Measurements from ENCODE around the gene ZNF141.
"Not testable (repeated sequence)": the region's sequence is repeated elsewhere in the genome, so short reads cannot be mapped to it uniquely, and the experiment has no call there.

ZNF141 gene

DNA sequence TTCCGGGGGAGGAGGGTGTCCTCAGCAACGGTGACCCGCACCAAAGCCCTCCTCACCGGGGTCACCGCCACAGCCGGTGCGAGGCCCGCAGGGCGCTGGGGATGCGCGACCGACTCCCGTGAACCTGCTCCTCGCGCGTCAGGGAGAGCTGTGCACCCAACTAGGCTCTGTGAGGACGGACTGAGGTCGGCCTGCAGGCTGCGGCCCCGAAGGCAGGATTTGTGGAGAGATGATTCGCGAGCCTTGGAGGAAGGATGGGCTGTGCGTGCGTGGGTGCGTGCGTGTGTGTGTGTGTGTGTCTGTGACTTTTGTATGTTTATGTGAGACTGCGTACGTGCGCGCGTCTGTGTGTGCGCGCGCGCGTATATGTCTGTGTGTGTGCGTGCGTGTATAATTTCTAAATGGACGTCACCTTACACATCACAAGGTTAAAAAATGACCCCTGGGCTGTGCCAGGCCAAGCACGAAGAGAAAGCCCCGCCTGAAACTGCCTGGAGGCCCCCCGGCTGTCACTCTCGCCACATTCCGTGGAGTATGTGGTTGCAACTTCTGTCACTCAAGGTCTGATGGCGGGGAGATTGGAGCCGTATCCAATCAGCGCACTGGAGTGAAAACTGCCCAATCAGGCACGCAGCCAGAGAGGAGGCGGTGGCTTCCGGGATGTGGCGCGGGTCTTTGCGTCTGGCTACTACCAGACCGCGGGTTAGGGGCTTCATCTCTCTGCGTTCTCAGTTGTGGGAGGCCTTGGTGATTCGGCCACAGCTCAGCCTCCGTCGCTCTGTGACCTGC is at the start of gene ZNF141:
Gene ZNF141 (plus strand): TSS at position 672 of the 789 bp plus-strand sequence. CDS start 170 bp downstream, outside the sequence.
- peak; percentile 78 to 84 for DNase-seq (ENCODE audit: low read depth in 2 of 2)

DNA sequence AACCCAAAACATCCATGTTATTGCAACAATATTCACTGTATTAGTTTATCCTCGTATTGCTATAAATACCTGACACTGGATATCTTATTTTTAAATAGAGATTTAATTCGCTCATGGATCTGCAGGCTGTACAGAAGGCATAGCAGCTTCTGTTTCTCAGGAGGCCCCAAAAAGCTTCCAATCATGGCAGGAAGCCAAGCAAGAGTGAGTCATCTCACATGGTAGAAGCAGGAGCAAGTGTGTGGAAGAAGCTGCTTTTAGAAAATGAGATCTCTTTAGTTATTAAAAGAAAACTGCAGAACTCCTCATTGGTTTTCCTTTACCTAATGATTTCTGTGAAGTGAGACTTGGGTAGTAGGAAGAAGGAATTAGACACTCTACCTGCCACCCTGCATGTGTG is 48.7 kb upstream of the ZNF141 start:
- DNase-seq (ENCODE audit: low read depth in 2 of 2) = no peak

DNA sequence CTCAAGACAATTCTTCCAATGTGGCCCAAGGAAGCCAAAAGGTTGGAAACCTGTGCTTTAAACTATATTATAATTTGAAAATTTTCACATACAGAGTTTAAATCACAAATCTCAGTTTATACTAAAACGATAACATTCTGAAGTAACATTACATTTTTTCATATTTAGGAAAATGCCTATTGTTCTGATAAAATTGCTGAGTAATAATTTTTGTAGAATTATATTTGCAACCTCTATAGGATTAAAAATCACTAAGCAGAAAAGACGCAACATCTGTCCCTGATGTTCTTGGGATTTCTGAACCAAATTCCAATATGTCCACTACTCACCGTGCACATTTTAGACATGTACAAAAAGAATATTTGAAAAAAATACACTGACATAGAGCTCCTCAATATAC is 42.9 kb upstream of the ZNF141 start:
- no peak for DNase-seq (ENCODE audit: low read depth in 2 of 2)

DNA sequence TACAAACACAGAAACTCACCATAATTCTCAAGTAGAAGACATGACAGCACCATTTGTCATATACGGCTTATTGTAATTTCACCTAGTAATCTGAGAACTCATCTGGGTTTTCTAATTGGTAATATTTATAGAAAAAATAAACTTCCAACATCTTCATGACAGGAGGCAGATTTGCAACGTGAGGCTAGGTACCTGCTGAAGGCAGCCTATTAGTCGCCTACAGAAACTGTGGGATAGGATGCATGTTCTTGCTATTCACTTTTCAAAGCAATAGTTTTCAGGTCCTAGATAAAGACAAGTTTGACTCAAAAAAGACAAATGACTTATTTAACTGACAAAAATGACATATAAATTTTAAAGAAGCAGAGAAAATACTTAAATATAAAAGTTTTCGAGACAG is 35.2 kb upstream of the ZNF141 start:
- DNase-seq (ENCODE audit: low read depth in 2 of 2) = no peak

DNA sequence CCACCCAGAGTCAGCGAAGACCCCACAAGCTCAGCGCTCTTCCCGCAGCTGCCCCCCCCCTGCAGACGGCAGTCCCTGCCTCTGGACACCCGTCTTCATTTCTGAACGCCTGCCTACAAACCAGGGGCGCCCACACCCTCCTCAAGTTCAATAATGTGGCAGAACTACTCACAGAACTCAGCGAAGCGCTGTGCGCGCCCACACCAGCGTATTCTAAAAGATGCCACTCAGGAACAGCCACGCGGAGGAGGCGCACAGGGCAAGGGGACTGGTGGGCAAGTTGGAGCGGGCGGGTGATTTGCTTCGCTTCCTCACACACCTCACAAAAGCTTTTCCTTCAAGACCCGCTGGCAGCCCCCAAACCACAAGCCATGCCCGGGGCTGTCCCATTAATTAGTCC is 33.1 kb upstream of the ZNF141 start:
- not testable (repeated sequence) for DNase-seq (ENCODE audit: low read depth in 2 of 2)

DNA sequence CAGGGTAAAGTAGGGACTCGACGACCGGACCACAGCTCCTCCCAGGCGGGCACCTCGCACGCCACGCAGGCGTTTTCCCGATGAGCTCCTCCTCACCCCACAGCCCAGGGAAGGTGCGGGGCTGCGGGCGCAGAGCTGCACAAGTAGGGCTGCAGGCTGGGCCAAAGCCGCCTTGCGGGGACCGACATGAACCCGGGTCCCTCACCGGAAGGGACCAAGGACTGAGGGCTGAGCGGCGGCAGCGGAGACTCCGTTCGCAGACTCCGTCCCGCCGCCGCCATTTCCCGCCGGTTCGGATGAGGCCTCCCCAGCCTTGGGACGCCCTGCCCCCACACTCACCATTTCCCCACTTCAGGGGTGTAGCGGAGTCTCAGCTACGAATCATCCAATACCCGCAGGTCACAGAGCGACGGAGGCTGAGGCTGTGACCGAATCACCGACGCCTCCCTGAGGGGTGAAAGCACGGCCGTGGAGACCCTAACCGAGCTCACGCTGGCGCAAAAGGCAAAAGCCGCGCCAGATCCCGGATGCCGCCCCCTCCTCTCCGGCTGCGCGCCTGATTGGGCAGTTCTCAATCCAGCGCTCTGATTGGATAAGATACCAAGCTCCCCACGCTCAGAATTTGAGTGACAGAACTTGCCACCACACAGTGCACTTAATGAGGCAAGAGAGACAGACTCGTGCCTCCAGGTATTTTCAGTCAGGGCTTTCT is 32.5 kb upstream of the ZNF141 start, which contains the start of gene ZNF732:
Gene ZNF732 (minus strand): TSS at position 506 of the 712 bp plus-strand sequence. CDS start 164 bp downstream, at position 342.
- DNase-seq (ENCODE audit: low read depth in 2 of 2) = no peak

DNA sequence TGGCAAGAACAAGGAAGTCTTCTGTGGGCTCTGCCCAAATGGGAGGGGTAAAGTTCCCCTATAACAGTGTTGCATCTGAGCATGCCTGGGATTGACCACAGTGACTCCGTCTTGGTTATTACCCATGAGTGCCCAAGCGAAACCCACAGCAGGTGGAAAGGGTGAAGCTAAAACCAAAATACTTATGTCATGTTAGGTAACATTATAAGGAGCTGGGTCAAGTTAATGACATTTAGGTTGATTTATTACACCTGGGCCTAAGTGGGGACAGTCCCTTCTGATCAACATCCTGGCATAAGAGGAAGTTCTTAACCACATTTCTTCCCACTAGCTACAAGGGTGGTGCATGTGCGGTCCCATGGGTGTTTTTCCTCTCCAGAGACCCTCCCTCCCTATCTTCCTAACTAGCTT is 31.1 kb upstream of the ZNF141 start:
- DNase-seq (ENCODE audit: low read depth in 2 of 2) = no peak

DNA sequence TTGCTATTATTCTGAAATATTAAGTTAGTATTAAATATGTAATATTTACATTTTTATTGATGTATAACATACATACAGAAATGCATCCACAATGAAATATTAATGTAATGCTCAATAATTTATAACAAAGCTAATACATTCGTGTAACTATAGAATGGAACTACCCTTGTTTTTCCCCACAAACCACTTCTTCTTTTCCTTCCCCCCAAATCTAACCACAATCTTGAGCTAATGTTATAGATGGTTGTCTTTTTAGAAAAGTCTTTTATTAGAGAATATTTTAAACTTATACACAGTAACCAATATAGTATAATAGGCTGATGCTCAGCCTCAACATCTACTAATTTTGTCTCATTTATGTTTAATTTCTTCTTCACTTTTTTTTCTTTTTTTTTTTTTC is 27.8 kb upstream of the ZNF141 start:
- DNase-seq (ENCODE audit: low read depth in 2 of 2) = no peak

DNA sequence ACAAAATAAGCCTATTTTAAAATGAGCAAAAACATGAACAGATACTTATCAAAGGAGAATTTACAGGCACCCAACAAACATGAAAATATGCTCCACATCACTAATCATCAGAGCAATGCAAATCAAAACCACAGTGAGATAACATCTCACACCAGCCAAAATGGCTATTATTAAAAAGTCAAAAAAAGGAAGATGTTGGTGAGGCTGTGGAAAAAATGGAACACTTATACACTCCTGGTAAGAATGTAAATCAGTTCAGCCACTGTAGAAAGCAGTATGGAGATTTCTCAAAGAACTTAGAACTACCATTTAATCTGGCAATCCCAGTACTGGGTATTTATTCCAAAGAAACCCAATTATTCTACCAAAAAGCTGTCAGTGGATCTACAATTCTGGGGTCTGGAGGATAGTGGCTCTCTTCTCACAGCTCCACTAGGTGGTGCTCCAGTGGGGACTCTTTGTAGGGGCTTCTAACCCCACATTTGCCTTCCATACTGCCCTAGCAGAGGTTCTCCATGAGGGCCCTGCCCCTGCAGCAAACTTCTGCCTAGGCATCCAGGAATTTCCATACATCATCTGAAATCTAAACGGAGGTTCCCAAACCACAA is 23.2 kb upstream of the ZNF141 start:
- DNase-seq (ENCODE audit: low read depth in 2 of 2) = no peak

DNA sequence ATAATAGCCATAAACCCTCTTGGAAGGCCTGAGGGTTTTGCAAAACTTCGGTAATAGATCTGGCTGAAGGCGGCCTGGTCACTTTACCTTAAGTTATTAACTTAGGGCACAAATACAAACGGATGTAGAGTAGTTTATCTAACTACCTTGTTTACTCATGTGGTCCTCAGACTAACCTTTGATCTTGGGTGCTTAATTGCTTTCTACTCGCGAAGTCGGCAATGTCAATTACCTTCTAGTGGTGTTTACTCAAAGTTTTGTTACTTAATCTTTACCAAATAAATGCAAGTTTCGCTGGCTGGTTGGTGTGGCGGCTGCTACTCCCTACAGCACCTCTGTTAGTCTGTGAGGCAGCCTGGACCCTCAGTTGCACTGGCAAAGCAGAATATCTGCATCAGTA is 8.9 kb upstream of the ZNF141 start:
- DNase-seq (ENCODE audit: low read depth in 2 of 2) = no peak

DNA sequence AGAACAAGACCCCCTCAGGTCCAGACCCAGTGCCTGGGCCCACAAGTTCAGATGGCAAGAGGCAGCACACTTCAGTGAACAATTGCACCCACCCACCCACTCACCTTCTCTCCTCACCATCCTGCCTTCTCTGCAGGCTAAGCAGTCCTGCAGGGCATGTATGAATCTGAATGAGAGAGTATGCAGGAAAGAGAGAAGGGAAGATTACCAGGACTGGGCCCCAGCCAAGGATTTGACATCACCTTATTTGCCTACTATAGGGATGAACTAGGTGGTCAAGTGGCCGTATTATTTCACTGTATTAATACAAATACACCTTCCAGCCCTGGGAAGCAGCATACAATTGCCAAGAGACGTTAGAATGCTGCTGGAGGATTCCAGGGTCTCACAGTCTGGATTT is 2.1 kb upstream of the ZNF141 start:
- DNase-seq (ENCODE audit: low read depth in 2 of 2) = no peak

DNA sequence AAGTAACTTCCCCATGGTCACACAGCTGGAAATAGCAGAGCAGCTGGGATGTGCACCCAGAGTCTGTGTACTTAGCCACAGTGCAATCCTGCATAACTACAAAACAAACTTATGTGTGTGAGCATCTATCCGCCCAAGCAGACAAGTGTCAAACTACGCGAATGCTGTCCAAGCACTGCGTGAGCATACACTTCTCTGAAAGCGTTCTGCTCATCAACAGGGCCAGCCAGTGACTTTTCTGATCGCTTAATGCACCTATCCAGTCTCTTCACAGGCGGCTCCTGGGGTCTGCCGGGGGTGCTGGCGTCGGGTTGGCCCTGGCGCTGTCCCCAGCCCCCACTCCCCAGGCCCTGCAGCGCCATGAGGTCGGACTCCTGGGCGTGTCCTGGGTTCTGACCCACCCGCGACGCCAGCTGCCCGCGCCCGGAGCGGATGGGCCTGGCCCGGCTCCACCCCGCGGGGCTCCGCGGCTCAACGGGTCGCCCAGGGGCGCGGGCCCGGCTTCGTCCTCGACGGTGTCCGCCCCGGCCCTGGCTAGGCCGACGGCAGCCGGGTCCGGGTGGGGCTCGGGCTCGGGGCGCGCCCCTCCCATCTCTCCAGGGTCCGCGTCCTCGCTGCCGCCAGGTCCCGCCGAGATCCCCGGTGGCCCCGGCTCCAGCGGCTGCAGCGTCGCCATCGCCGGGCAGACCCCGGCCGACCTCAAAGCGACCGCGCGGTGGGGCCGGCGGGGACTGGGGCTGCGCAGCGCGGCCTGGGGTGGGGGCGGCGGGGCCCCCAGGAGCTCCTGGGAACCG is 1.3 kb upstream of the ZNF141 start:
- no peak for DNase-seq (ENCODE audit: low read depth in 2 of 2)

DNA sequence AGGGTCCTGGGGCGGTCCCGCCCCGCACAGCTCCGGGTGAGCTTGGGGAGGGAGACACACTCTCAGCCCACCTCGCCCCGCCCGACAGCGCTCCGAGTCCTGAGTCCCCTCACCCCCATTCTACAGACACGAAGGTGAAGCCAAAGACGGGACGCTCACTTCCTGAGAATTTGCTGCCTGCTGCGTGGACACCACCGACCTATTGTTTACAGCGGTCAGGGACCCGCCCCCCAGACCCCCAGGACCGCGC is 796 bp upstream of the ZNF141 start:
- DNase-seq (ENCODE audit: low read depth in 2 of 2) = no peak

DNA sequence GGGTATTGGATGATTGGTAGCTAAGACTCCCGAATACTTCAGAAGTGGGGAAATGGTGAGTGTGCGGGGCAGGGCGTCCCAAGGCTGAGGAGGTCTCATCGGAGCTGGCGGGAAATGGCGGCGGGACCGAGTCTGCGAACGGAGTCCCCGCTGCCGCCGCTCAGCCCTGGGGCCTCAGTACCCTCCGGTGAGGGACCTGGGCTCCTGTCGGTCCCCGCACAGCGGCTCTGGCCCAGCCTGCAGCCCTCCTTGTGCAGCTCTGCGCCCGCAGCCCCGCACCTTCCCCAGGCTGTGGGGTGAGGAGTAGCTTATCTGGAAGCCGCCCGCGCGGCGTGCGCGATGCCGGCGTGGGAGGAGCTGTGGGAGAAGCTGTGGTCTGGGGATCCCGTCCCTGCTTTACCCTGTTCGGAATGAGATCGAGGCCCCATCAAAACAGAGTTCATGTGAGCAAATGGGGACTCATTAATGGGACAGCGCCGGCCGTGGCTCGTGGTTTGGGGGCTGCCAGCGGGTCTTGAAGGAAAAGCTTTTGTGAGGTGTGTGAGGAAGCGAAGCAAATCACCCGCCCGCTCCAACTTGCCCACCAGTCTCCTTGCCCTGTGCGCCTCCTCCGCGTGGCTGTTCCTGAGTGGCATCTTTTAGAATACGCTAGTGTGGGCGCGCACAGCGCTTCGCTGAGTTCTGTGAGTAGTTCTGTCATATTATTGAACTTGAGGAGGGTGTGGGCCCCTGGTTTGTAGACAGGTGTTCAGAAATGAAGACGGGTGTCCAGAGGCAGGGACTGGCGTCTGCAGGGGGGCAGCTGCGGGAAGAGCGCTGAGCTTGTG is 531 bp downstream of the ZNF141 start:
- DNase-seq (ENCODE audit: low read depth in 2 of 2) = peak; percentile 27 to 33

DNA sequence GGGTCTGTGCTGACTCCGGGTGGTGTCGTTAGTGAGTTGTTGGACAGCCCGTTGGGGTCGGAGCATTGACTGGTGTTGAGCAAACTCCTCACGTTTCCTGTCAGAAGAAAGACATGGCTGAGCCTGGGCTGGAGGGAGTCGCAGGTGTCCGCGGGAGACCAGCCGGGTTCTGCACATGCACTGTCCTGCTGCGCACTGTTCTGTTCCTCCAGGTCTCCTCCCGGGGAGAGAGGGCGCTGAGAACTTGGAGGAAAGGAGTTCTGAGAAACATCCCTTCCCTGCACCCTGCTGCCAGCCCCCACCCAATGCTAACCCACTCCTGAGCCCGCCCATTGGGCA is 1.1 kb downstream of the ZNF141 start:
- no peak for DNase-seq (ENCODE audit: low read depth in 2 of 2)

DNA sequence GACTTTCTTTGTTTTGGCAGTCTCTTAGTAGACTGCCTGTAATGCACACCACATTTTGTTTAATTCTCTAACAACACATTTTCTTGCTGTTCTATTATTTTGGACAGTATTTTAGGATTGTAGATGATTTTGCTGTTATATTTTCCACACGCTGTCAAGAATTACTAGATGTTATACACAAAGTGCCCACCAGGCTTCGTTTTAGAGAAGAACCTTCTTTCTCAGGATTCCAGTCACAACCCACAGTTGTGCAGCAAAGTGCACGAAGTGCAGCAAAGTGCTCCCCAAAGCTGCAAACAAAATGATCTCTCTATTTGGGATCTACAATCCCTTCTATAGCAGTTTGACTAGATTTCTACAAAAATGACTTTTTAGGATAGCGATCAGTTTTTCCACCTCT is 2.4 kb downstream of the ZNF141 start:
- DNase-seq (ENCODE audit: low read depth in 2 of 2) = no peak

DNA sequence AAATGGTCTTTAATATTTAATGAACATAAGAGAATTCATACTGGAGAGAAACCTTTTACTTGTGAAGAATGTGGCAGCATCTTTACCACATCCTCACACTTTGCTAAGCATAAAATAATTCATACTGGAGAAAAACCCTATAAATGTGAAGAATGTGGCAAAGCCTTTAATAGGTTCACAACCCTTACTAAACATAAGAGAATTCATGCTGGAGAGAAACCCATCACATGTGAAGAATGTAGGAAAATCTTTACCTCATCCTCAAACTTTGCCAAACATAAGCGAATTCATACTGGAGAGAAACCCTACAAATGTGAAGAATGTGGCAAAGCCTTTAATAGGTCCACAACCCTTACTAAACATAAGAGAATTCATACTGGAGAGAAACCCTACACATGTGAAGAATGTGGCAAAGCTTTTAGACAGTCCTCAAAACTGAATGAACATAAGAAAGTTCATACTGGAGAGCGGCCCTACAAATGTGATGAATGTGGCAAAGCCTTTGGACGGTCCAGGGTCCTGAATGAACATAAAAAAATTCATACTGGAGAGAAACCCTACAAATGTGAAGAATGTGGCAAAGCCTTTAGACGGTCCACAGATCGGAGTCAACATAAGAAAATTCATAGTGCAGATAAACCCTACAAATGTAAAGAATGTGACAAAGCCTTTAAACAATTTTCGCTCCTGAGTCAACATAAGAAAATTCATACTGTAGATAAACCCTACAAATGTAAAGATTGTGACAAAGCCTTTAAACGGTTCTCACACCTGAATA is 35.6 kb downstream of the ZNF141 start:
- DNase-seq (ENCODE audit: low read depth in 2 of 2) = no peak

DNA sequence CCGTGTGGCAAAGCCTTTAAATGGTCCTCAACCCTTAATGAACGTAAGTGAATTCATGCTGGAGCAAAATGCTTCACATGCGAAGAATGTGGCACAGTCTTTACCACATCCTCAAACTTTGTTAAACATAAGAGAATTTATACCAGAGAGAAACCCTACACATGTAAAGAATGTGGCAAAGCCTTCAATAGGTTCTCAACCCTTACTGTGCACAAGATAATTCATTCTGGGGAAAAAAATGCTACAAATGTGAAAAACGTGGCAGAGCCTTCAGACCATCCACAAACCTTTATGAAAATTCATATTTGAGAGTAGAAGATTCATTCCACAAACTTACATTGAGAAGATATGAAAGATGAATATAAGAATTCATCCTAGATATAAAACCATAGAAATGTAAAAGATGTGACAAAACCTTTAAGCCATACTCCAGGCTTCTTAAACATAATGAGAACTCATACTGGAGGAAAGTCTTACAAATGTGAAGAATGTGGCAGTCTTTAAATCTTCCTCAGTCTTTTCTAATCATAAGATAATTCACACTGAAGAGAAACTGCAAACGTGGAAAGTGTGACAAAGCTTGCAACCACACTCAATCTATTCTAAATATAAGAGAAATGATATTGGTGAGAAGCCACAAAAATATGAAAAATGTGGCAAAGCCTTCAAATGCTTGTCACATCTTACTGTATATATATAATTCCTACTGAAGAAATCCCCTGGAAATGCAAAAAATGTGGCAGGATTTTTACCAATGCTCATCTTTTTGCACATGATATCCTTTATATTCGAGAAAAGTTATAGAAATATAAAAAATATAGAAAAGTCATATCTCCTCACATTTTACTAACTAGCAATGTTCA is 36.9 kb downstream of the ZNF141 start:
- DNase-seq (ENCODE audit: low read depth in 2 of 2) = no peak

DNA sequence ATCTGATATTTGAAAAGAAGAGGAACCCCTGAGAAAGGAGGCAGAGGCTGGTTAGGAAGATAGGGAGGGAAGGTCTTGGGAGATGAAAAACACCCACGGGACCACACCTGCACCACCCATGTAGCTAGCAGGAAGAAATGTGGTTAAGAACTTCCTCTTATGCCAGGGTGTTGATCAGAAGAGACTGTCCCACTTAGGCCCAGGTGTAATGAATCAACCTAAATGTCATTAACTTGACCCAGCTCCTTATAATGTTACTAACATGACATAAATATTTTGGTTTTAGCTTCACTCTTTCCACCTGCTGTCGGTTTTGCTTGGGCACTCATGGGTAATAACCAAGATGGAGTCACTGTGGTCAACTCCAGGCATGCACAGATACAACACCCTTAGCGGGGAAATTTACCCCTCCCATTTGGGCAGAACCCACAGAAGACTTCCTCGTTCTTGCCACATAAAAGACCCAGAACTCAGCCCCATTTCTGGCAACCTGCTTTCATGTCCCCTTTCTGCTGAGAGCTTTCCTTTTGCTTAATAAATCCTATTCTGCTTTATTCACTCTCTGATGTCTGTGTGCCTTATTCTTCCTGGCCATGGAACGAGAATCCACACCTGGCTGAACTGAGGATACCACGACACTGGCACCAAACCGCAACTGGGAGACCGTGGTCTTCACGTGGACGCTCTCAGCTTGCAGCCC is 46.8 kb downstream of the ZNF141 start:
- DNase-seq (ENCODE audit: low read depth in 2 of 2) = no peak

Data from stimulated activated CD8-positive, alpha-beta memory T cell treated with anti-CD3 and anti-CD28 coated beads, Interleukin-15, amount 100 ng/mL, for 4 hours (primary cell).